ENCODE results near the gene AP5B1. TPM values are rescaled to one million over a fixed set of nuclear protein-coding genes. Genes with fewer than 3 reads are reported as not detected.

The AP5B1 gene
- total RNA-seq, 6 donors from 2014 or later, result 24.8 to 66.0 (median 46.8) TPM

DNA sequence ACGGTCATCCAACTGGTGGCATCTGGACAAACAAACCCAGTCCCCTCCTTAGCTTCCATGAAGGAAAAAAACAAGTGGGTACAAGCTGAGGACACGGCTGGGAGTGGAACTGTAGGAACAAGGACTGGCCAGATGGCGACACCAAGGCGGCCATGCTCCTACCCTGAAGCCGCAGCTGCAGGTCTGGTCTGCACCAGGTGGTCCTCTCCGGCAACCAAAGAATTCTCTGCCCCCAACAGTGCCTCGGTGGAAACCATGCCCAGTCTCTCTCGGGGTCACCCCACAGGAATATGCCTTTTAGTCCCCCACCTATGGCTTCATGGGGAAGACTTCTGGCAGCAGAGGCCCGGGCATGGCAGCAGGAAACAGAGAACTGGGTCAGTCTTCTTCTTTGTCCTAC lies 28.7 kb upstream of the AP5B1 start:
- Histone ChIP-seq H3K27me3 (no peaks in the 10 kb centered on the region), H3K4me1 (peaks cover 0 to 21% (median 10%) of the 10 kb centered on the region in 4 donors), H3K27ac (no peak overlapping the region), H3K4me3 (no peak overlapping the region), H3K36me3 (no peaks in the 10 kb centered on the region), H3K9me3 (no peaks in the 10 kb centered on the region)
- WGBS, 2 donors, result 76 to 81% methylated on average over 8 to 9 of the region's 9 CpGs
- no peak for DNase-seq
- TF ChIP-seq, protein P1, sequence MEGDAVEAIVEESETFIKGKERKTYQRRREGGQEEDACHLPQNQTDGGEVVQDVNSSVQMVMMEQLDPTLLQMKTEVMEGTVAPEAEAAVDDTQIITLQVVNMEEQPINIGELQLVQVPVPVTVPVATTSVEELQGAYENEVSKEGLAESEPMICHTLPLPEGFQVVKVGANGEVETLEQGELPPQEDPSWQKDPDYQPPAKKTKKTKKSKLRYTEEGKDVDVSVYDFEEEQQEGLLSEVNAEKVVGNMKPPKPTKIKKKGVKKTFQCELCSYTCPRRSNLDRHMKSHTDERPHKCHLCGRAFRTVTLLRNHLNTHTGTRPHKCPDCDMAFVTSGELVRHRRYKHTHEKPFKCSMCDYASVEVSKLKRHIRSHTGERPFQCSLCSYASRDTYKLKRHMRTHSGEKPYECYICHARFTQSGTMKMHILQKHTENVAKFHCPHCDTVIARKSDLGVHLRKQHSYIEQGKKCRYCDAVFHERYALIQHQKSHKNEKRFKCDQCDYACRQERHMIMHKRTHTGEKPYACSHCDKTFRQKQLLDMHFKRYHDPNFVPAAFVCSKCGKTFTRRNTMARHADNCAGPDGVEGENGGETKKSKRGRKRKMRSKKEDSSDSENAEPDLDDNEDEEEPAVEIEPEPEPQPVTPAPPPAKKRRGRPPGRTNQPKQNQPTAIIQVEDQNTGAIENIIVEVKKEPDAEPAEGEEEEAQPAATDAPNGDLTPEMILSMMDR (IDR thresholded peaks at IDR 0.05), result no peak
- TF ChIP-seq EP300 (IDR thresholded peaks at IDR 0.05), result no peak
- TF ChIP-seq POLR2A (IDR thresholded peaks at IDR 0.05), result no peak
- no peak for TF ChIP-seq POLR2AphosphoS5 (IDR thresholded peaks at IDR 0.05)
- ATAC-seq (ENCODE audit: low FRiP score in 2 of 2), result no peak

DNA sequence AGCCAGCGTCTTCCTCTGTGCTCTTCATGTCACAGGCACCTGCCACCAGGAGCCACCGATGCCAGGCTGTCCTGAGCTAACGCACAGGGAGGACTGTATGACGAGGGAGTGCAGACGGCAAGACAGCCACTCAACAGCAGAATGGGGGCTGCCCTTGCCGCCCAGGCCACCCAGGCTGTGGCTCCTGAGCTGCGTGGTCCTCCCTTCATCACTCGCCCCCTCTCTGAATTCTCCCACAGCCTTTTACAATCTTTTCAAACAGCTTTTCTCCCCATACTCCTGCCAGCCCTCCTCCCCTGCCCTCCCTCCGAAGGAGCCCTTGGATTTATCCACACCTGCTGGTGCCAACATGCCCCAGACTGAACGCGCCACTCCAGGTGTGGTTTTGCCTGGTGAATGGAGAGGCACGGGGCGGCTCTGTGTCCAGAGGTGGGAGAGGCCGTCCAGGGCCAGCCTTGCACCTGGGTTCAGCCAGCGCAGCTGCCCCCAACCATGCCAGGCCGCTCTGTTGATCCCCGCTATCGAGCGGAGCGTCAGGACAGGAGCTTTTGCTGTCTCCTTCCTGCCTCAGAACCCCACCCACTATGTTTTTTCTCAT lies 28.1 kb upstream of the AP5B1 start:
- no peak for ATAC-seq (ENCODE audit: low FRiP score in 2 of 2)
- peak in 1 of 2 donors; percentile 63 for DNase-seq

DNA sequence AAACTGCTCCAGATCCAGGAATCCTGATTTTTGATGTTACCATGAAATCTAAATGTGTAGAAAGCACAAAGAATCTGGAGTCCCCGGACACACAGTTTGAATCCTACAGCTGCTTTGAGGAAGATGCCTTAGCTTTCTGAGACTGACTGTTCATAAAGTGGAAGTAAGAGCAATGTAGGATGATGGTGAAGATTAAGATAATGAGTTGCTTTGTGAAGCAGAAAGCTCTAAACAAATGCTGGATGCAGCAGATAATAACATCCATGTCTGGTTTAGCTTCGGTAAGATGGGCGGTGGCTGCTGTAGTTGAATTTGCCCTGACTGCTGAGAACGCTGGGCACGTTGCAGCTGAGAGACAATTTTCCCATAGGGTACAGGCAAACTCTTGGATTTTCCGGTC lies 26.2 kb upstream of the AP5B1 start:
- TF ChIP-seq EP300 (IDR thresholded peaks at IDR 0.05) (no peak), POLR2AphosphoS5 (IDR thresholded peaks at IDR 0.05) (no peak), POLR2A (IDR thresholded peaks at IDR 0.05) (no peak)
- TF ChIP-seq, protein P1 (IDR thresholded peaks at IDR 0.05), result no peak
- DNase-seq (no peak), ATAC-seq (ENCODE audit: low FRiP score in 2 of 2) (no peak)
- Histone ChIP-seq H3K4me1 (peaks cover 0 to 5% (median 0%) of the 10 kb centered on the region in 4 donors), H3K4me3 (no peak overlapping the region), H3K27ac (no peak overlapping the region), H3K27me3 (peaks cover 0 to 6% (median 0%) of the 10 kb centered on the region in 4 donors), H3K36me3 (no peaks in the 10 kb centered on the region), H3K9me3 (no peaks in the 10 kb centered on the region)
- WGBS, 2 donors, result 59 to 62% methylated on average over 6 of the region's 6 CpGs

More for the DNA sequence above, 28.1 kb upstream of the AP5B1 start:
- WGBS, 2 donors, result 71 to 81% methylated on average over 20 of the region's 20 CpGs
- Histone ChIP-seq H3K27ac (no peak overlapping the region), H3K36me3 (no peaks in the 10 kb centered on the region), H3K27me3 (peaks cover 0 to 4% (median 0%) of the 10 kb centered on the region in 4 donors), H3K9me3 (no peaks in the 10 kb centered on the region), H3K4me3 (no peak overlapping the region), H3K4me1 (peaks cover 0 to 15% (median 8%) of the 10 kb centered on the region in 4 donors)
- no peak for TF ChIP-seq POLR2AphosphoS5 (IDR thresholded peaks at IDR 0.05)
- no peak for TF ChIP-seq EP300 (IDR thresholded peaks at IDR 0.05)
- TF ChIP-seq POLR2A (IDR thresholded peaks at IDR 0.05), result no peak
- TF ChIP-seq, protein P1 (IDR thresholded peaks at IDR 0.05), result no peak

DNA sequence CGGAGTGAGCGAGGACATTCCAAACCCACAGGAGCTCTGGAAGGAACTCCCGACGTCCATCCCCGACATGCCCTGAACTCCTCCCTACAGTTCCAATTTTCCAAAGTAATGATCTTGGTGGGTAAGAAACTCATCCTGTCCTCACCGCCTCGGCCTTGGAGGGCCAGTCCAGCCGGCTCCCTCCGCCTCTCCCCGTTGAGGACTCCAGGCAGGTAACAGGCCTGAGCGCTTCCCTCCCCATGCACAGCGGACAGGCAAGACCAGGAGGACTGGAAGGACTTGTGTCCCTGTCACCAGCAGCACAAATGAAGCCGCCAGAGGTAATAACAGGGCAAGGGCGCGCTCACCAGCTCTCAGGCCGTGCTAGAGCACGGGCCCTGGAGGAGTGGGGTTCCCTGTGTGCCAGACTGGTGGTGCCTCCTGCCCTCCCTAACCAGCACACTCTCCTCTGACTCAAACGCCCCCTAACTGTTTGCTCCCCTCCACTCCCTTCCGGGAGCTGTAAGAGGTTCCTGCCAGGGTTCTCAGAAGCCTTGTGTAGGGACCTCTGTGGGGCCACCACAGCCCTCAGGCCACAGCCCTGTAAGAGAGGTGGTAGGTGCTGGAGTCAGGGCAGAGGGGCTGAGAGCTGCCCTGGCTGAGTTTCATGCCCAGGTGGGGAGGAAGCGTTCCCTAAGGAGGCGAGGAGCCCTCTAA lies 23.2 kb upstream of the AP5B1 start:
- 54 to 66% methylated on average over 16 to 21 of the region's 21 CpGs for WGBS, 2 donors
- ATAC-seq (ENCODE audit: low FRiP score in 2 of 2) (no peak), DNase-seq (peak in 1 of 2 donors; percentile 37)
- peaks cover 0 to 6% (median 0%) of the 10 kb centered on the region in 4 donors for H3K27me3 ChIP-seq
- no peaks in the 10 kb centered on the region for H3K4me1 ChIP-seq
- H3K27ac ChIP-seq, result no peak overlapping the region
- H3K9me3 ChIP-seq, result no peaks in the 10 kb centered on the region
- TF ChIP-seq POLR2AphosphoS5 (IDR thresholded peaks at IDR 0.05) (no peak), POLR2A (IDR thresholded peaks at IDR 0.05) (no peak), EP300 (IDR thresholded peaks at IDR 0.05) (no peak)
- TF ChIP-seq, protein P1 (IDR thresholded peaks at IDR 0.05), result no peak
- H3K4me3 ChIP-seq, result no peak overlapping the region
- H3K36me3 ChIP-seq, result no peaks in the 10 kb centered on the region
